ENCODE measurements around the gene TMPRSS4.
A peak's percentile ranks its signal among the peaks of the same experiment; 100 is the strongest.

TMPRSS4 gene

GRCh38 chr11:118100691-118101232 lies 23.9 kb downstream of the TMPRSS4 start:
- FAIRE-seq (no peak), DNase-seq (ENCODE audit: insufficient read length, low spot score) (no peak)

- DNase-seq (ENCODE audit: insufficient read length, low spot score): no peak
- FAIRE-seq: no peak
These were observed 25.9 kb downstream of the TMPRSS4 start for GRCh38 chr11:118102721-118103261.

- DNase-seq (ENCODE audit: insufficient read length, low spot score) (no peak), FAIRE-seq (no peak)
These were observed 27.6 kb downstream of the TMPRSS4 start for GRCh38 chr11:118104491-118104890.

- FAIRE-seq: no peak
- DNase-seq (ENCODE audit: insufficient read length, low spot score): no peak
These were observed 28.9 kb downstream of the TMPRSS4 start for GRCh38 chr11:118105657-118106305.

GRCh38 chr11:118106789-118107335 lies 30.0 kb downstream of the TMPRSS4 start:
- peak; percentile 19 for DNase-seq (ENCODE audit: insufficient read length, low spot score)

GRCh38 chr11:118108513-118108912 lies 31.6 kb downstream of the TMPRSS4 start:
- FAIRE-seq (no peak), DNase-seq (ENCODE audit: insufficient read length, low spot score) (no peak)

More at GRCh38 chr11:118106789-118107335, 30.0 kb downstream of the TMPRSS4 start:
- no peak for FAIRE-seq

- DNase-seq (ENCODE audit: insufficient read length, low spot score) (no peak), FAIRE-seq (no peak)
These were observed 32.4 kb downstream of the TMPRSS4 start for GRCh38 chr11:118109231-118109630.

- FAIRE-seq: no peak
- DNase-seq (ENCODE audit: insufficient read length, low spot score): no peak
These were observed 34.3 kb downstream of the TMPRSS4 start for GRCh38 chr11:118111019-118111743.

- DNase-seq (ENCODE audit: insufficient read length, low spot score) (no peak), FAIRE-seq (no peak)
These were observed 34.8 kb downstream of the TMPRSS4 start for GRCh38 chr11:118111744-118112035.

GRCh38 chr11:118112711-118113430 lies 36.0 kb downstream of the TMPRSS4 start:
- no peak for DNase-seq (ENCODE audit: insufficient read length, low spot score)
- no peak for FAIRE-seq

- no peak for FAIRE-seq
These were observed 37.4 kb downstream of the TMPRSS4 start for GRCh38 chr11:118114266-118114665.

GRCh38 chr11:118115048-118115447 lies 38.2 kb downstream of the TMPRSS4 start:
- FAIRE-seq (no peak), DNase-seq (ENCODE audit: insufficient read length, low spot score) (no peak)

More at GRCh38 chr11:118114266-118114665, 37.4 kb downstream of the TMPRSS4 start:
- DNase-seq (ENCODE audit: insufficient read length, low spot score): no peak

GRCh38 chr11:118117790-118118601 lies 41.1 kb downstream of the TMPRSS4 start:
- FAIRE-seq (no peak), DNase-seq (ENCODE audit: insufficient read length, low spot score) (no peak)

GRCh38 chr11:118120793-118121192 lies 43.9 kb downstream of the TMPRSS4 start:
- FAIRE-seq (no peak), DNase-seq (ENCODE audit: insufficient read length, low spot score) (no peak)

GRCh38 chr11:118124929-118125535 lies 48.2 kb downstream of the TMPRSS4 start:
- FAIRE-seq (no peak), DNase-seq (ENCODE audit: insufficient read length, low spot score) (no peak)

- DNase-seq (ENCODE audit: insufficient read length, low spot score): no peak
- FAIRE-seq: no peak
These were observed 49.4 kb downstream of the TMPRSS4 start for GRCh38 chr11:118126082-118126838.

GRCh38 chr11:118128310-118128709 lies 51.4 kb downstream of the TMPRSS4 start:
- DNase-seq (ENCODE audit: insufficient read length, low spot score): no peak
- FAIRE-seq: no peak

- FAIRE-seq (no peak), DNase-seq (ENCODE audit: insufficient read length, low spot score) (no peak)
These were observed 52.0 kb downstream of the TMPRSS4 start for GRCh38 chr11:118128721-118129470.
